K562 (cell line): ENCODE results near the gene LPIN1. TPM values are rescaled to one million over a fixed set of nuclear protein-coding genes. Genes with fewer than 3 reads are reported as not detected.
A peak's percentile ranks its signal among the peaks of the same experiment; 100 is the strongest.

Experiments
- CREB1 ChIP-seq, 2 experiments: sonication (generic) in 1 of 2; formaldehyde crosslinking in 1 of 2; IDR thresholded peaks; 2 replicates each; pipeline versions ENCODE4 v1.6.1 to v1.8.0; 2012 to 2022; ENCODE audit warnings: inconsistent platforms in 1 of 2, mild to moderate bottlenecking in 1 of 2, missing genetic modification reagents in 1 of 2, moderate library complexity in 1 of 2
- HCFC1 ChIP-seq: IDR thresholded peaks from 2 replicates; pipeline ENCODE4 v1.6.1; 2012; ENCODE audit warnings: low read depth, low read length, improper control_type of control experiment
- MGA ChIP-seq: fragments of 450-650 bp; IDR thresholded peaks from 2 replicates; pipeline ENCODE4 v1.6.1; 2016; ENCODE audit warnings: mild to moderate bottlenecking, moderate library complexity
- NR2C2 ChIP-seq, 2 experiments: fragments of 200-800 bp in 1 of 2; sonication (Bioruptor generic) in 1 of 2; sonication (generic) in 1 of 2; formaldehyde crosslinking in 1 of 2; IDR thresholded peaks; 2 replicates each; pipeline versions ENCODE4 v1.6.1 to v1.8.0; 2016 to 2022; ENCODE audit warnings: mild to moderate bottlenecking in 1 of 2, missing compliant biosample characterization in 1 of 2, missing genetic modification characterization in 1 of 2, missing genetic modification reagents in 1 of 2
- NRF1 ChIP-seq, 2 experiments: fragments of 450-650 bp; IDR thresholded peaks in 1 of 2; conservative IDR thresholded peaks in 1 of 2; 2 replicates each; pipeline ENCODE4 v1.6.1; 2014; ENCODE audit warnings: mild to moderate bottlenecking in 2 of 2
- SMARCA4 ChIP-seq: fragments of 450-650 bp; IDR thresholded peaks from 2 replicates; pipeline ENCODE4 v1.6.1; 2016
- SMARCE1 ChIP-seq: fragments of 450-650 bp; IDR thresholded peaks from 2 replicates; pipeline ENCODE4 v1.7.1; 2016; ENCODE audit warnings: mild to moderate bottlenecking
- ZEB2 ChIP-seq: fragments of 450-650 bp; IDR thresholded peaks from 2 replicates; pipeline ENCODE4 v1.6.1; 2016
- ZZZ3 ChIP-seq: fragments of 450-650 bp; IDR thresholded peaks from 2 replicates; pipeline ENCODE4 v1.6.1; 2016; ENCODE audit warnings: antibody characterized with exemption, mild to moderate bottlenecking, moderate library complexity
- polyA plus RNA-seq, 8 experiments: library from polyadenylated mRNA; depleted of rRNA in 4 of 8; stranded (reverse) in 5 of 8; unstranded in 3 of 8; fragments of >200 nt; fragmentation: Nextera tagmentation in 2 of 8; fragmentation: Illumina TruSeq in 1 of 8; extraction: Ambion mirVana in 2 of 8; extraction: Trizol in 1 of 8; gene quantifications; 2 replicates each; pipeline versions ENCODE4 v1.2.1 to v1.2.3, GENCODE V29; 2011 to 2014; ENCODE audit warnings: inconsistent platforms in 1 of 8, missing spikeins in 1 of 8
- total RNA-seq, 7 experiments: library from RNA; depleted of rRNA in 6 of 7; stranded (reverse); fragments of >200 nt in 6 of 7; fragmentation: Illumina TruSeq in 2 of 7; extraction: Trizol in 2 of 7; gene quantifications; 2 replicates each; pipeline versions ENCODE4 v1.2.1 to v1.2.3, GENCODE V29; 2011 to 2021; ENCODE audit warnings: low replicate concordance in 1 of 7
- TF ChIP-seq, protein P1 (sequence below): fragments of 250-450 bp; sonication (Bioruptor Pico); IDR thresholded peaks from 2 replicates; pipeline ENCODE4 v1.4.0; 2020; ENCODE audit warnings: mild to moderate bottlenecking, moderate library complexity, borderline replicate concordance
- TF ChIP-seq, protein P2 (sequence below): fragments of 450-650 bp; IDR thresholded peaks from 2 replicates; pipeline ENCODE4 v1.6.1; 2016; ENCODE audit warnings: antibody characterized with exemption

The LPIN1 gene
- total and polyA plus RNA-seq, 9 of the 15 experiments (the other 6 are each of a cell fraction or from before 2014, with no cell fraction given) = 9.2 to 84.0 (median 27.8) TPM

DNA sequence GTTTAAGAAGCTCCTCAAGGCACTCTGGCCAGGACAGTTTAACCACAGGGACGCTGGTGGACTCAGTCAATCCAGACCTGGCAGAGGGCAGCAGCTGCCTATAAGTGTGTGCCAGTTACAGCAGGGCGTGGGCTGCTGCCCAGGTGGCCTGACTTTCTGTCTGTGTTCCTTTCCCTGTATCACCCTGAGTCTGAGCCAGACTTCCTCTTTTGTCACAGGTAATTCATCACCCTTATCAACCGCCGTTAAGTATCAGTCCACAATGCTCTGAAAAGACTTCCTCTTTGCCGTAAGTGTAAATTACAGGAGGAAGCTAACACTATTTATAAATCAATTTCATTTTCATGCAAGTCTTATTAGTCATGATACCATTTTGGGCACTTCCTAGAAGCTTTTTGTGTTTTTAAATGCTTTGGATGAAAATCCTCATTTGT lies 7.0 kb downstream of the LPIN1 start (continued):
- TF ChIP-seq NR2C2 (CRISPR knock-in tag; IDR thresholded peaks at IDR 0.05) (no peak), NR2C2 (tag; IDR thresholded peaks at IDR 0.05) (no peak), SMARCA4 (peak; percentile 93), MGA (no peak), HCFC1 (no peak), NRF1 (conservative IDR thresholded peaks at IDR 0.05 in 1 of 2, IDR thresholded peaks at IDR 0.05 in 1 of 2) (peak; percentile 12 to 20; a peak in 1 of 4 replicates), CREB1 (IDR thresholded peaks at IDR 0.05) (no peak), CREB1 (CRISPR knock-in tag; IDR thresholded peaks at IDR 0.05) (no peak), SMARCE1 (peak; percentile 97), ZZZ3 (no peak), ZEB2 (peak; percentile 98)
- TF ChIP-seq, protein P1, sequence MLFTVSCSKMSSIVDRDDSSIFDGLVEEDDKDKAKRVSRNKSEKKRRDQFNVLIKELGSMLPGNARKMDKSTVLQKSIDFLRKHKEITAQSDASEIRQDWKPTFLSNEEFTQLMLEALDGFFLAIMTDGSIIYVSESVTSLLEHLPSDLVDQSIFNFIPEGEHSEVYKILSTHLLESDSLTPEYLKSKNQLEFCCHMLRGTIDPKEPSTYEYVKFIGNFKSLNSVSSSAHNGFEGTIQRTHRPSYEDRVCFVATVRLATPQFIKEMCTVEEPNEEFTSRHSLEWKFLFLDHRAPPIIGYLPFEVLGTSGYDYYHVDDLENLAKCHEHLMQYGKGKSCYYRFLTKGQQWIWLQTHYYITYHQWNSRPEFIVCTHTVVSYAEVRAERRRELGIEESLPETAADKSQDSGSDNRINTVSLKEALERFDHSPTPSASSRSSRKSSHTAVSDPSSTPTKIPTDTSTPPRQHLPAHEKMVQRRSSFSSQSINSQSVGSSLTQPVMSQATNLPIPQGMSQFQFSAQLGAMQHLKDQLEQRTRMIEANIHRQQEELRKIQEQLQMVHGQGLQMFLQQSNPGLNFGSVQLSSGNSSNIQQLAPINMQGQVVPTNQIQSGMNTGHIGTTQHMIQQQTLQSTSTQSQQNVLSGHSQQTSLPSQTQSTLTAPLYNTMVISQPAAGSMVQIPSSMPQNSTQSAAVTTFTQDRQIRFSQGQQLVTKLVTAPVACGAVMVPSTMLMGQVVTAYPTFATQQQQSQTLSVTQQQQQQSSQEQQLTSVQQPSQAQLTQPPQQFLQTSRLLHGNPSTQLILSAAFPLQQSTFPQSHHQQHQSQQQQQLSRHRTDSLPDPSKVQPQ (CRISPR knock-in tag) = no peak
- TF ChIP-seq, protein P2, sequence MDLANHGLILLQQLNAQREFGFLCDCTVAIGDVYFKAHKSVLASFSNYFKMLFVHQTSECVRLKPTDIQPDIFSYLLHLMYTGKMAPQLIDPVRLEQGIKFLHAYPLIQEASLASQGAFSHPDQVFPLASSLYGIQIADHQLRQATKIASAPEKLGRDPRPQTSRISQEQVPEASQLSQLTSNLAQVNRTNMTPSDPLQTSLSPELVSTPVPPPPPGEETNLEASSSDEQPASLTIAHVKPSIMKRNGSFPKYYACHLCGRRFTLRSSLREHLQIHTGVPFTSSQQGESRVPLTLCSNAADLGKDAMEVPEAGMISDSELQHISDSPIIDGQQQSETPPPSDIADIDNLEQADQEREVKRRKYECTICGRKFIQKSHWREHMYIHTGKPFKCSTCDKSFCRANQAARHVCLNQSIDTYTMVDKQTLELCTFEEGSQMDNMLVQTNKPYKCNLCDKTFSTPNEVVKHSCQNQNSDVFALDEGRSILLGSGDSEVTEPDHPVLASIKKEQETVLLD = peak; percentile 45; the same call in 1 of the 2 replicates
